ENCODE measurements around the gene ADRA2C. TPM values are rescaled to one million over a fixed set of nuclear protein-coding genes. Genes with fewer than 3 reads are reported as not detected.

The ADRA2C gene
- polyA plus RNA-seq, 3 donors from 2014 or later, result not detected

GRCh38 chr4:3780347-3781171 lies 14.4 kb downstream of the ADRA2C start:
- Mint-ChIP-seq H3K4me3 (no peak overlapping the region), H3K36me3 (no peaks in the 10 kb centered on the region), H3K27me3 (ENCODE audit: low read depth in 3 of 3) (peaks cover 1 to 12% (median 3%) of the 10 kb centered on the region in 3 donors), H3K27ac (no peak overlapping the region), H3K4me1 (no peaks in the 10 kb centered on the region), H3K9me3 (no peaks in the 10 kb centered on the region)
- DNase-seq, result no peak

DNA sequence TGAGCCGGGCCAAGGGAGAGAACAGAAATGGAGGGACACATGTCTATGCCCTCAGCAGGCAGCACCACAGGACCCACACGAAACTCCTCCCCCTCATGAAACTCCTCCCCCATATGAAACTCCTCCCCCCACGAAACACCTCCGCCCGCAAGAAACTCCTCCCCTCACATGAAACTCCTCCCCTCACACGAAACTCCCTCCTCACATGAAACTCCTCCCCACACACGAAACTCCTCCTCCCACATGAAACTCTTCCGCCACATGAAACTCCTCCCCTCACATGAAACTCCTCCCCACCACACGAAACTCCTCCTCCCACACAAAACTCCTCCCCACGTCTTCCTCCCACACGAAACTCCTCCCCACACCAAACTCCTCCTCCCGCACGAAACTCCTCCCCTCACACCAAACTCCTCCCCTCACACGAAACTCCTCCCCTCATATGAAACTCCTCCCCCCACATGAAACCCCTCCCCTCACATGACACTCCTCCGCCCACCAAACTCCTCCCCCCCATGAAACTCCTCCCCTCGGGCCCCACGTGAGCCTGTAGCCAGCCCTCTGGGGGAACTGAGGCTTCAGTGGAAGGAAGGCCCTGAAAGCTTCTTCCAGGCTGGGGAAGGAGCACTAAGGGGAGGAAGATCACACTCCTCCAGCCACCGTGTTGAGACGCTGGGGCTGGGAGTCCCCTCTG lies 15.2 kb downstream of the ADRA2C start:
- peak; percentile 6 to 11 (median 8) for DNase-seq
- H3K4me3 Mint-ChIP-seq, result no peak overlapping the region

DNA sequence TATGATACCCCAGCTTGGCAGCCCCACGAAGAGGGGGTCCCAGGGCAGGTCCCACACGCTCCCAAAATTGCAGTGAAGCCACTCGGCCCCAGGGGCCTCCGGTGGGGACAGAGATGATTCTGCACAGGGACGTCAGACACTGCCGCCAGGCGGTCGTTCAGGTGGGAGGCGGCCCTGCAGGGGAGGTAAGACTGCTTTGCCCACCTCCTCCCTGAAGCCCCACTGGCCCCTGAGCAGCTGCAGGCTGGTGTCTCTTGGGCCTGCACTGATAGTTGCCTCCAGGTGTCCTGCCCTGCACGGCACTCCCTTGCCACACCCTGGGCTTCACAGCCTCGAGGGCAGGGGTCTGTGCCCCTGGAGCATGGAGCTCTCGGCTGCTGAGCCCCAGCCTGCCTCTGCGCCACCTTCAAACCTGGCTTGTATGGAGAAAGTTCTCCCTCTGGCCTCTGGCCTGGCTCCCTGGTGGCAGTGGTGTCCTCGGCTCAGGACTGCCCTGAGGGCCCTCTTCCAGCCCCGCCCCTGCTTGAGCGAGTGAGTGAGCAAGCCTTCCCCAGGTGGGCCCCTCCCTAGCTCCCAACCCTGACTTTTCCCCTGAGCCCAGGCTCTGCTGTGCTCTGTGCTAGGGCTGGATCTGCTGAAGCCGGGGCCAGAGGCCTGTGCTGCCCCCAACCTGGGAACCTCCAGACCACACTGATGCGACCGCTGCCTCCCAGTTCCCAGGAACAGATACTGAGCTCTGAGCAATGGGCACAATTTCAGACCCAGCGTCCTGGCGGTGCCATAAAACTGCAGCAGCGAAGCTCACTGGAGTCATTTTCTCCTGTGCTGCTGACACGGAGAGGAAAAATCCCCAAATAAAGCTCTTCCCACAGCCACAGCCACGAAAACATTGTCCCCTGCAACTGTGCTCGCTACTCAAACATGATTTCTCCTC lies 16.1 kb downstream of the ADRA2C start:
- Mint-ChIP-seq H3K27ac (no peak overlapping the region), H3K4me1 (no peaks in the 10 kb centered on the region), H3K9me3 (no peaks in the 10 kb centered on the region), H3K4me3 (no peak overlapping the region), H3K27me3 (ENCODE audit: low read depth in 3 of 3) (peaks cover 0 to 9% (median under 1%) of the 10 kb centered on the region in 3 donors), H3K36me3 (no peaks in the 10 kb centered on the region)
- no peak for DNase-seq

More for the DNA sequence above, 15.2 kb downstream of the ADRA2C start:
- Mint-ChIP-seq H3K27me3 (ENCODE audit: low read depth in 3 of 3) (peaks cover 0 to 12% (median 1%) of the 10 kb centered on the region in 3 donors), H3K9me3 (no peaks in the 10 kb centered on the region), H3K4me1 (no peaks in the 10 kb centered on the region), H3K27ac (no peak overlapping the region), H3K36me3 (no peaks in the 10 kb centered on the region)

DNA sequence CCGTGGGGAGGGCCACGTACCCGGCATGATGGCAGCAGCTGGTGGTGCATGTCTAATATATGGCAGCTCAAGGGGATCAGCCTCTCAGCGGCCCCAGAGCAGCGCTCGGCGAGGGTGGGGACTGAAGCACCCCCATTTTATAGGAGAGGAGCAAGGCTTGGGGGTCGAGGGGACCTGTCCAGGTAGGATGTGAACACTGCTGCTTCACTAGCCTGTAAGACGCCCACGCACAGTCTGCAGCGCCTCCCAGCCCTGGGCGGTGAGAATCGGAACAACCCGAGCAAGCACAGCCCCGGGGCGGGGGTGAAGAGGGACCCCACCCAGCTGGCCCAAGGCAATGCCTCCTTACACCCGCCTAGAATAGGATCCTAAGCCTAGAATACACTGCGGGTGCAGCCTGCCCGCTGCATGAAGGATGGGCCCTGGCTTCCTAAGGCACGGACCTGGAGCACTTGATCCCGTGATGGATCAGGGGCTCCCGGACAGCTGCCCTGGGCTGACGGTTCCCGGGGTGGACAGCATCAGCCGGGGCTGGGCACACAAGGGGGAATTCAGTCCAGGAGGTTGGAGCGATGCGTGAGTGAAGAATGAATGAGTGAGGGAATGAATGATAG lies 17.6 kb downstream of the ADRA2C start:
- Mint-ChIP-seq H3K4me3 (no peak overlapping the region), H3K9me3 (no peaks in the 10 kb centered on the region), H3K27ac (no peak overlapping the region), H3K27me3 (ENCODE audit: low read depth in 3 of 3) (peaks cover 0 to 2% (median 1%) of the 10 kb centered on the region in 3 donors), H3K36me3 (no peaks in the 10 kb centered on the region), H3K4me1 (no peaks in the 10 kb centered on the region)
- DNase-seq, result no peak

- H3K4me3 Mint-ChIP-seq, result no peak overlapping the region
- H3K27me3 Mint-ChIP-seq (ENCODE audit: low read depth in 3 of 3), result peaks cover 1 to 4% (median 2%) of the 10 kb centered on the region in 3 donors
- H3K27ac Mint-ChIP-seq, result no peak overlapping the region
- no peaks in the 10 kb centered on the region for H3K36me3 Mint-ChIP-seq
- no peaks in the 10 kb centered on the region for H3K4me1 Mint-ChIP-seq
- H3K9me3 Mint-ChIP-seq, result no peaks in the 10 kb centered on the region
- no peak for DNase-seq
These were observed 18.5 kb downstream of the ADRA2C start for GRCh38 chr4:3784454-3785291.

GRCh38 chr4:3785292-3785565 lies 19.0 kb downstream of the ADRA2C start:
- no peaks in the 10 kb centered on the region for H3K36me3 Mint-ChIP-seq
- peaks cover 1 to 6% (median 2%) of the 10 kb centered on the region in 3 donors for H3K27me3 Mint-ChIP-seq (ENCODE audit: low read depth in 3 of 3)
- H3K4me1 Mint-ChIP-seq, result no peaks in the 10 kb centered on the region
- H3K27ac Mint-ChIP-seq, result no peak overlapping the region
- DNase-seq, result no peak
- H3K9me3 Mint-ChIP-seq, result no peaks in the 10 kb centered on the region
- no peak overlapping the region for H3K4me3 Mint-ChIP-seq

GRCh38 chr4:3786196-3786869 lies 20.1 kb downstream of the ADRA2C start:
- peaks cover 1 to 8% (median 4%) of the 10 kb centered on the region in 3 donors for H3K27me3 Mint-ChIP-seq (ENCODE audit: low read depth in 3 of 3)
- H3K4me3 Mint-ChIP-seq, result no peak overlapping the region
- H3K27ac Mint-ChIP-seq, result no peak overlapping the region
- H3K4me1 Mint-ChIP-seq, result no peaks in the 10 kb centered on the region
- no peaks in the 10 kb centered on the region for H3K36me3 Mint-ChIP-seq
- no peak for DNase-seq
- H3K9me3 Mint-ChIP-seq, result peaks cover 0 to 2% (median 0%) of the 10 kb centered on the region in 6 donors

DNA sequence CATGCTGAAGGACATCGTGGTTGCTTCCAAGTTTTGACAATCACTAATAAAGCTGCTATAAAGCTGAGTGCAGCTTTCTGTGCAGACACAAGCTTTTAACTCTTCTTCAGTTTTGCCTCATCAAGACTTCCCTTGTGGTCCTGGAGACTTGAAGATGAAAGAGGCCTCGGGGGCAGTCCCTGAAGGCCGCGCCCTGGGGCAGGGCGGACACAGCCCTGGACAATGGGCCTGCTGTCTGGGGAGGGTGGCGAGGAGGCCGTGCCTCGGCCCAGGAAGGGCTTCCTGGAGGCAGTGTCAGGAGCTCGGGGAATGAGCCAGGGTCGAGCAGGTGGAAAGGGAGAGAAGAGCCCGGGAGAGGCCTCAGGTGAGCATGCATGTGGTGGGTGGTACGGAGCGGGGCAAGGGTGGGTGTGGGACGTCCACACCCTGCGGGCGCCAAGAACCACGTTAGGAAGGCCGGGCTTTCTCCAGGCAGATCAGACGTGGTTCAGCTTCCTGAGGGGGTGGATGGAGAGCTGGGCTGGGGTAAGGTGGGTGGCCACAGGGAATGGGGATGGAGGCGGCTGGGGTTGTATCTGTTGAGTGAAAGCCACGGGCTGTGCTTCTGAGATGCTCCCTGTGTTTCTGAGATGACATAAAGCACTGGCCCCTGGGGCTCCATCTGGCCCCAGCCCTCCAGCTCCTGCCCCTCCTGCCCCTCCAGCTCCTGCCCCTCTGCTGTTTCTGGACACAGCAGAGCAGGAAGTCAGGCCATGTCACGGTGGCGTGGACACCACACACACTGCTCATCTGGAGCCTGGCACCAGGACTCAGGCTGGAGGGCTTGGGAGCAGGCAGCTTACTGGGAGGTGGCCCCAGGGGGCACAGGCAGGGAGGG lies 21.5 kb downstream of the ADRA2C start:
- DNase-seq, result no peak
- Mint-ChIP-seq H3K27ac (no peak overlapping the region), H3K9me3 (peaks cover 0 to 2% (median 0%) of the 10 kb centered on the region in 6 donors), H3K4me3 (no peak overlapping the region), H3K36me3 (no peaks in the 10 kb centered on the region), H3K27me3 (ENCODE audit: low read depth in 3 of 3) (peaks cover 1 to 8% (median 7%) of the 10 kb centered on the region in 3 donors), H3K4me1 (no peaks in the 10 kb centered on the region)

DNA sequence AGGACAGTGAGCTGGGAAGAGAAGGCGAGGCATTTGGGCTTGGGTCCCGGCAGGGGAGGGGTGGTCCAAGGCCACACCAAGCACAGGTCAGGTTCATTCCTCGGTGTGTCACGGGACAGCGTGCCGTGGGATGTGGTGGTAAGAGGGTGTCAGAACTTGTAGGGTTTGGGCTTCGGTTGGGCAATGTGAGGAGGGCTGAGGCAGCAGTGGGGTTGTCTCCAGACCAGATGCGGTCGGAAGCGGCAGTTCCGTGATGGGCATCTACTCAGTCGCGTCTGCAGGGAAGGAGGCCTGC lies 22.1 kb downstream of the ADRA2C start:
- Mint-ChIP-seq H3K4me3 (no peak overlapping the region), H3K27ac (no peak overlapping the region), H3K27me3 (ENCODE audit: low read depth in 3 of 3) (peaks cover 1 to 10% (median 9%) of the 10 kb centered on the region in 3 donors), H3K36me3 (no peaks in the 10 kb centered on the region), H3K9me3 (peaks cover 0 to 2% (median 0%) of the 10 kb centered on the region in 6 donors), H3K4me1 (no peaks in the 10 kb centered on the region)
- DNase-seq, result no peak

GRCh38 chr4:3789587-3789986 lies 23.4 kb downstream of the ADRA2C start:
- Mint-ChIP-seq H3K27ac (no peak overlapping the region), H3K36me3 (peaks cover 0 to under 1% (median 0%) of the 10 kb centered on the region in 3 donors)

GRCh38 chr4:3790006-3790561 lies 23.9 kb downstream of the ADRA2C start:
- DNase-seq, result no peak
- H3K4me3 Mint-ChIP-seq, result no peak overlapping the region
- H3K9me3 Mint-ChIP-seq, result peaks cover 4 to 13% (median 8%) of the 10 kb centered on the region in 6 donors
- no peak overlapping the region for H3K27ac Mint-ChIP-seq
- peaks cover 1 to 19% (median 13%) of the 10 kb centered on the region in 3 donors for H3K27me3 Mint-ChIP-seq (ENCODE audit: low read depth in 3 of 3)
- H3K4me1 Mint-ChIP-seq, result no peaks in the 10 kb centered on the region
- peaks cover 0 to 5% (median 0%) of the 10 kb centered on the region in 3 donors for H3K36me3 Mint-ChIP-seq

More at GRCh38 chr4:3789587-3789986, 23.4 kb downstream of the ADRA2C start:
- H3K4me3 Mint-ChIP-seq, result no peak overlapping the region
- H3K9me3 Mint-ChIP-seq, result peaks cover 0 to 8% (median 5%) of the 10 kb centered on the region in 6 donors
- H3K27me3 Mint-ChIP-seq (ENCODE audit: low read depth in 3 of 3), result peaks cover 1 to 19% (median 13%) of the 10 kb centered on the region in 3 donors
- DNase-seq, result no peak
- no peaks in the 10 kb centered on the region for H3K4me1 Mint-ChIP-seq
